NCI-H2196 (cell line): ENCODE measurements around the gene PTPN13.
"Not testable (repeated sequence)": the region's sequence is repeated elsewhere in the genome, so short reads cannot be mapped to it uniquely, and the experiment has no call there.

Experiments used
- DNase-seq: peaks from one replicate; lab custom pipeline; 2025; ENCODE audit not compliant: unreplicated experiment; lab: John Stamatoyannopoulos, UW

The PTPN13 gene

GRCh38 chr4:86688026-86688425, 93.9 kb downstream of the PTPN13 start:
- no peak for DNase-seq

- DNase-seq = no peak
These were observed 110.5 kb downstream of the PTPN13 start for GRCh38 chr4:86704601-86705000.

GRCh38 chr4:86706923-86707597, 112.9 kb downstream of the PTPN13 start:
- no peak for DNase-seq

GRCh38 chr4:86717651-86718050, 123.5 kb downstream of the PTPN13 start:
- no peak for DNase-seq

GRCh38 chr4:86718152-86718551, 124.0 kb downstream of the PTPN13 start:
- DNase-seq = no peak

GRCh38 chr4:86719149-86719548, 125.0 kb downstream of the PTPN13 start:
- DNase-seq = not testable (repeated sequence)

GRCh38 chr4:86720508-86721068, 126.5 kb downstream of the PTPN13 start:
- DNase-seq = no peak

- no peak for DNase-seq
These were observed 127.3 kb downstream of the PTPN13 start for GRCh38 chr4:86721412-86721811.

- no peak for DNase-seq
These were observed 136.2 kb downstream of the PTPN13 start for GRCh38 chr4:86730310-86730709.

- DNase-seq = no peak
These were observed 143.1 kb downstream of the PTPN13 start for GRCh38 chr4:86737244-86737643.

GRCh38 chr4:86741846-86742245, 147.7 kb downstream of the PTPN13 start:
- DNase-seq = no peak

GRCh38 chr4:86744570-86744969, 150.5 kb downstream of the PTPN13 start:
- DNase-seq = no peak

- no peak for DNase-seq
These were observed 155.0 kb downstream of the PTPN13 start for GRCh38 chr4:86749121-86749520.

GRCh38 chr4:86755388-86755787, 161.3 kb downstream of the PTPN13 start:
- DNase-seq = no peak

GRCh38 chr4:86757468-86757867, 163.4 kb downstream of the PTPN13 start:
- DNase-seq = no peak

GRCh38 chr4:86759298-86759697, 165.2 kb downstream of the PTPN13 start:
- DNase-seq = no peak

GRCh38 chr4:86762649-86763048, 168.5 kb downstream of the PTPN13 start:
- DNase-seq = no peak

- DNase-seq = no peak
These were observed 175.7 kb downstream of the PTPN13 start for GRCh38 chr4:86769794-86770193.

GRCh38 chr4:86771141-86771540, 177.0 kb downstream of the PTPN13 start:
- DNase-seq = no peak

- no peak for DNase-seq
These were observed 180.9 kb downstream of the PTPN13 start for GRCh38 chr4:86775061-86775460.

- DNase-seq = no peak
These were observed 184.1 kb downstream of the PTPN13 start for GRCh38 chr4:86778175-86778574.

- DNase-seq = no peak
These were observed 194.7 kb downstream of the PTPN13 start for GRCh38 chr4:86788826-86789225.

- no peak for DNase-seq
These were observed 197.0 kb downstream of the PTPN13 start for GRCh38 chr4:86791126-86791525.
